ENCODE measurements around the gene RFTN2. TPM values are rescaled to one million over a fixed set of nuclear protein-coding genes. Genes with fewer than 3 reads are reported as not detected.
A peak's percentile ranks its signal among the peaks of the same experiment; 100 is the strongest.
"Not testable (repeated sequence)": the region's sequence is repeated elsewhere in the genome, so short reads cannot be mapped to it uniquely, and the experiment has no call there.

RFTN2 gene
- polyA plus RNA-seq, 1 of the 3 experiments (the other 2 are of a cell fraction), result 0.05 TPM

- Histone ChIP-seq H3K27me3 (ENCODE audit: insufficient read depth) (no peaks in the 10 kb centered on the region), H3K9ac (peak overlapping the region; percentile 63; the same call in 1 of the 2 replicates), H3K9me2 (no peaks in the 10 kb centered on the region), H3K4me1 (ENCODE audit: control insufficient read depth in 1 of 2, insufficient read depth in 2 of 2, low read depth in 1 of 2, low read length in 1 of 2) (peaks cover 8 to 18% of the 10 kb centered on the region in 2 experiments; a peak in 3 of 4 replicates), H3K36me3 (replicated peaks in 1 of 2; ENCODE audit: control insufficient read depth in 1 of 2, insufficient read depth in 2 of 2, low read length in 1 of 2) (peaks cover 0 to 7% of the 10 kb centered on the region in 2 experiments), H3K4me2 (peak overlapping the region; percentile 70), H3K79me2 (ENCODE audit: insufficient read depth) (peaks cover 37% of the 10 kb centered on the region), H4K20me1 (ENCODE audit: insufficient read depth) (0 out of 2 replicates have a peak, but pooled peaks cover 5% of the 10 kb centered on the region), H2AFZ (ENCODE audit: low read depth) (peak overlapping the region; percentile 100), H3K4me3 (ENCODE audit: low read depth in 2 of 2, low read length in 1 of 2) (peak overlapping the region; percentile 70 to 94), H3K9me3 (no peaks in the 10 kb centered on the region), H3F3A (replicated peaks; ENCODE audit: insufficient read depth) (peaks cover 5% of the 10 kb centered on the region), H3K27ac (ENCODE audit: low read depth in 2 of 2, low read length in 1 of 2) (peak overlapping the region; percentile 65 to 95)
- TF ChIP-seq USF2 (IDR thresholded peaks at IDR 0.05; ENCODE audit: borderline replicate concordance, low read depth, low read length), result no peak
- peak; percentile 13 for TF ChIP-seq CHD2 (IDR thresholded peaks at IDR 0.05; ENCODE audit: low read length, partially characterized antibody)
- under 1% methylated on average over 5 of the region's 5 CpGs for WGBS (ENCODE audit: low lambda C conversion rate)
- ChIA-PET CTCF (interaction anchor here (1.0 kb wide), 2 partner anchors 60 to 592 kb away, joined by 3 to 4 read pairs; no protein-coding TSS in a partner anchor), POLR2A (no interaction called here)
- DNase-seq, result no peak
These were observed 29.2 kb upstream of the RFTN2 start for GRCh38 chr2:197704434-197705120.

DNA sequence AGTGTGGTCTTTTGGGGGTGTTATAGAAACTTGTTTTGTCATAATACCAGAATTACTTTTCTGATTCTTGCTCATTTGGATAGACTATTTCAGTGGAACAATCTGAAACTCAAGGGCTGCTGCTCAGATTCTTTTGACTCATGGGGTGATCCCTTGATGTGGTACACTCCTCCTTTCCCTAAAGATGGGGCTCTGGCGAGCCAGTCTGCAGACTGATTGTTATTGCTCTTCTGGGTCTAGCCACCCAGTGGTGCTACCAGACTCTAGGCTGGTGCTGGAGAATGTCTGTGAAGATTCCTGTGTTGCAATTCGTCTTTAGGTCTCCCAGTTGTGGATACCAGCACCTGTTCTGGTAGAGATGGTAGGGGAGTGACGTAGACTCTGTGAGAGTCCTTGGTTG lies 25.6 kb upstream of the RFTN2 start:
- CTCF ChIA-PET, result no interaction called here
- H2AFZ ChIP-seq (ENCODE audit: low read depth), result no peak overlapping the region
- no peak overlapping the region for H3K9ac ChIP-seq
- H3F3A ChIP-seq (replicated peaks; ENCODE audit: insufficient read depth), result peaks cover 5% of the 10 kb centered on the region
- H3K27ac ChIP-seq (ENCODE audit: low read depth in 2 of 2, low read length in 1 of 2), result no peak overlapping the region
- H3K4me1 ChIP-seq (ENCODE audit: control insufficient read depth in 1 of 2, insufficient read depth in 2 of 2, low read depth in 1 of 2, low read length in 1 of 2), result peaks cover 0 to 1% of the 10 kb centered on the region in 2 experiments; a peak in 3 of 4 replicates
- 54% methylated on average over 3 of the region's 3 CpGs for WGBS (ENCODE audit: low lambda C conversion rate)
- H3K79me2 ChIP-seq (ENCODE audit: insufficient read depth), result peaks cover 6% of the 10 kb centered on the region; the same call in 1 of the 2 replicates
- H3K36me3 ChIP-seq (replicated peaks in 1 of 2; ENCODE audit: control insufficient read depth in 1 of 2, insufficient read depth in 2 of 2, low read length in 1 of 2), result no peaks in the 10 kb centered on the region
- POLR2A ChIA-PET, result no interaction called here
- no peaks in the 10 kb centered on the region for H3K9me2 ChIP-seq
- H3K9me3 ChIP-seq, result no peaks in the 10 kb centered on the region
- no peaks in the 10 kb centered on the region for H4K20me1 ChIP-seq (ENCODE audit: insufficient read depth)
- DNase-seq, result no peak
- H3K27me3 ChIP-seq (ENCODE audit: insufficient read depth), result no peaks in the 10 kb centered on the region
- H3K4me3 ChIP-seq (ENCODE audit: low read depth in 2 of 2, low read length in 1 of 2), result no peak overlapping the region
- TF ChIP-seq FOXJ3 (CRISPR knock-in tag; IDR thresholded peaks at IDR 0.05), result no peak
- no peak overlapping the region for H3K4me2 ChIP-seq

DNA sequence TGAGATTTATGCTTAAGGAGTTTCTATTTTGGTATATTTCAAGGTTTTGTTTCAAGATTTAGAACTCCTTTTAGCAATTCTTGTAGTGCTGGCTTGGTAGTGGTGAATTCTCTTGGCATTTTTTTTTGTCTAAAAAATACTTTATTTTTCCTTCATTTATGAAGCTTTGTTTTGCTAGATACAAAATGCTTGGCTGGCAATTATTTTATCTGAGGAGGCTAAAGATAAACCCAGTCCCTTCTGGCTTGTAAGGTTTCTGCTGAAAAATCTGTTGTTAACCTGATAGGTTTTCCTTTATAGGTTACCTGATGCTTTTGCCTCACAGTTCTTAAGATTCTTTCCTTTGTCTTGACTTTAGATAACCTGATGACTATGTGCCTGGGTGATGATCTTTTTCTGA lies 24.3 kb upstream of the RFTN2 start:
- H3K4me3 ChIP-seq (ENCODE audit: low read depth in 2 of 2, low read length in 1 of 2); H4K20me1 ChIP-seq (ENCODE audit: insufficient read depth); H3K9me3 ChIP-seq; H2AFZ ChIP-seq (ENCODE audit: low read depth); H3K4me2 ChIP-seq; H3K4me1 ChIP-seq (ENCODE audit: control insufficient read depth in 1 of 2, insufficient read depth in 2 of 2, low read depth in 1 of 2, low read length in 1 of 2); POLR2A ChIA-PET; CTCF ChIA-PET; H3K9me2 ChIP-seq; H3K36me3 ChIP-seq (replicated peaks in 1 of 2; ENCODE audit: control insufficient read depth in 1 of 2, insufficient read depth in 2 of 2, low read length in 1 of 2); H3F3A ChIP-seq (replicated peaks; ENCODE audit: insufficient read depth); H3K27me3 ChIP-seq (ENCODE audit: insufficient read depth); H3K27ac ChIP-seq (ENCODE audit: low read depth in 2 of 2, low read length in 1 of 2); DNase-seq; H3K9ac ChIP-seq; H3K79me2 ChIP-seq (ENCODE audit: insufficient read depth): not testable (repeated sequence)

GRCh38 chr2:197696571-197696970 lies 21.2 kb upstream of the RFTN2 start:
- H3K9me3 ChIP-seq; H3K27ac ChIP-seq (ENCODE audit: low read depth in 2 of 2, low read length in 1 of 2); H3K9ac ChIP-seq; CTCF ChIA-PET; H3K27me3 ChIP-seq (ENCODE audit: insufficient read depth); H4K20me1 ChIP-seq (ENCODE audit: insufficient read depth); H3K9me2 ChIP-seq; H3K4me2 ChIP-seq; H2AFZ ChIP-seq (ENCODE audit: low read depth); H3K79me2 ChIP-seq (ENCODE audit: insufficient read depth); H3K36me3 ChIP-seq (replicated peaks in 1 of 2; ENCODE audit: control insufficient read depth in 1 of 2, insufficient read depth in 2 of 2, low read length in 1 of 2); POLR2A ChIA-PET; DNase-seq; H3F3A ChIP-seq (replicated peaks; ENCODE audit: insufficient read depth); H3K4me3 ChIP-seq (ENCODE audit: low read depth in 2 of 2, low read length in 1 of 2); H3K4me1 ChIP-seq (ENCODE audit: control insufficient read depth in 1 of 2, insufficient read depth in 2 of 2, low read depth in 1 of 2, low read length in 1 of 2): not testable (repeated sequence)
- WGBS (ENCODE audit: low lambda C conversion rate), result 90% methylated on average over 10 of the region's 29 CpGs

DNA sequence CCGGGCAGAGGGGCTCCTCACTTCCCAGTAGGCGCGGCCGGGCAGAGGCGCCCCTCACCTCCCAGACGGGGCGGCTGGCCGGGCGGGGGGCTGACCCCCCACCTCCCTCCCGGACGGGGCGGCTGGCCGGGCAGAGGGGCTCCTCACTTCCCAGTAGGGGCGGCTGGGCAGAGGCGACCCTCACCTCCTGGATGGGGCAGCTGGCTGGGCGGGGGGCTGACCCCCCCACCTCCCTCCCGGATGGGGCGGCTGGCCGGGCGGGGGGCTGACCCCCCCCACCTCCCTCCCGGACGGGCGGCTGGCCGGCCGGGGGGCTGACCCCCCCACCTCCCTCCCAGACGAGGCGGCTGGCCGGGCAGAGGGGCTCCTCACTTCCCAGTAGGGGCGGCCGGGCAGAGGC lies 20.6 kb upstream of the RFTN2 start:
- H3K9me3 ChIP-seq; H3F3A ChIP-seq (replicated peaks; ENCODE audit: insufficient read depth); DNase-seq; H2AFZ ChIP-seq (ENCODE audit: low read depth); H3K27me3 ChIP-seq (ENCODE audit: insufficient read depth); H3K4me1 ChIP-seq (ENCODE audit: control insufficient read depth in 1 of 2, insufficient read depth in 2 of 2, low read depth in 1 of 2, low read length in 1 of 2); H3K79me2 ChIP-seq (ENCODE audit: insufficient read depth); H3K9me2 ChIP-seq; H4K20me1 ChIP-seq (ENCODE audit: insufficient read depth); H3K27ac ChIP-seq (ENCODE audit: low read depth in 2 of 2, low read length in 1 of 2); CTCF ChIA-PET; POLR2A ChIA-PET; H3K36me3 ChIP-seq (replicated peaks in 1 of 2; ENCODE audit: control insufficient read depth in 1 of 2, insufficient read depth in 2 of 2, low read length in 1 of 2); H3K9ac ChIP-seq; H3K4me2 ChIP-seq; H3K4me3 ChIP-seq (ENCODE audit: low read depth in 2 of 2, low read length in 1 of 2): not testable (repeated sequence)
- no CpG with 5 or more reads among the region's 30 CpGs for WGBS (ENCODE audit: low lambda C conversion rate)

DNA sequence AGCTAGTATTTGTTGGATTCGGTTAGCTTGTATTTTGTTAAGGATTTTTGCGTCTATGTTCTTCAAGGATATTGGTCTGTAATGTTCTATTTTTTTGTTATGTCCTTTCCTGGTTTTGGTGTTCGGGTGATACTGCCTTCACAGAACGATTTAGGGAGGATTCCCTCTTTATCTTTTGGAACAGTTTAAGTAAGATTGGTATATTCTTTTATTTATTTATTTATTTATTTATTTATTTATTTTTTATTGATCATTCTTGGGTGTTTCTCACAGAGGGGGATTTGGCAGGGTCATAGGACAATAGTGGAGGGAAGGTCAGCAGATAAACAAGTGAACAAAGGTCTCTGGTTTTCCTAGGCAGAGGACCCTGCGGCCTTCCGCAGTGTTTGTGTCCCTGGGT lies 19.8 kb upstream of the RFTN2 start:
- H2AFZ ChIP-seq (ENCODE audit: low read depth); H3K79me2 ChIP-seq (ENCODE audit: insufficient read depth); H3K27me3 ChIP-seq (ENCODE audit: insufficient read depth); H3K36me3 ChIP-seq (replicated peaks in 1 of 2; ENCODE audit: control insufficient read depth in 1 of 2, insufficient read depth in 2 of 2, low read length in 1 of 2); POLR2A ChIA-PET; CTCF ChIA-PET; H3K4me2 ChIP-seq; H3K4me3 ChIP-seq (ENCODE audit: low read depth in 2 of 2, low read length in 1 of 2); H3K9me3 ChIP-seq; H3F3A ChIP-seq (replicated peaks; ENCODE audit: insufficient read depth); H3K9me2 ChIP-seq; DNase-seq; H3K27ac ChIP-seq (ENCODE audit: low read depth in 2 of 2, low read length in 1 of 2); H4K20me1 ChIP-seq (ENCODE audit: insufficient read depth); H3K9ac ChIP-seq; H3K4me1 ChIP-seq (ENCODE audit: control insufficient read depth in 1 of 2, insufficient read depth in 2 of 2, low read depth in 1 of 2, low read length in 1 of 2): not testable (repeated sequence)
- 82% methylated on average over 4 of the region's 6 CpGs for WGBS (ENCODE audit: low lambda C conversion rate)

All from SK-N-SH (cell line).